SU-DHL-6 (cell line): ENCODE results near the gene ANAPC10.

Source experiments
- EZH2phosphoT487 ChIP-seq: fragments of 200-600 bp; sonication (generic), shearing (Covaris generic); conservative IDR thresholded peaks from 2 replicates; pipeline ENCODE4 v1.6.1; 2018; ENCODE audit warnings: mild to moderate bottlenecking, antibody characterized with exemption, low read length, moderate library complexity, mixed read lengths
- TF ChIP-seq, protein P1 (sequence below): fragments of 200-600 bp; sonication (generic); IDR thresholded peaks from one replicate; pipeline ENCODE4 v1.5.1; 2017; ENCODE audit warnings: antibody characterized with exemption, mild to moderate bottlenecking, low read length, moderate library complexity; ENCODE audit not compliant: insufficient read depth, poor library complexity, severe bottlenecking

DNA sequence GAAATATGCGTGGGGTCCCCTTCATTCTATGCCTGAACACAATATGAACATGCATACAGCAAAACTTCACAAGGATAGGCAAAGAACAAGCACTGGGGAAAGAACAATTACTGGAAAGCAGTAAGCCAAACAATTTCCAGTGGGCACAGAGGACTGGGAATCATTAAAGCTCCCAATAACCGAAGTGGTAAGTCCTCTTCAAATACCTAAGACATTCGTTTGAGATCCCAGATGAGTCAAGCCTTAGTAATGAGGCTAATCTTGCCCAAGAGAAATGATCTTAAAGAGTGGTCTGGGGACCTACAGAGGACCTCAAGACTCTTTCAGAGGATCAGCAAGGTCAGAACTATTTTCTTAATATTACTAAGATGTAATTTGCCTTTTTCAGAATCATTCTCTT, 28.6 kb downstream of the ANAPC10 start:
- TF ChIP-seq, protein P1, sequence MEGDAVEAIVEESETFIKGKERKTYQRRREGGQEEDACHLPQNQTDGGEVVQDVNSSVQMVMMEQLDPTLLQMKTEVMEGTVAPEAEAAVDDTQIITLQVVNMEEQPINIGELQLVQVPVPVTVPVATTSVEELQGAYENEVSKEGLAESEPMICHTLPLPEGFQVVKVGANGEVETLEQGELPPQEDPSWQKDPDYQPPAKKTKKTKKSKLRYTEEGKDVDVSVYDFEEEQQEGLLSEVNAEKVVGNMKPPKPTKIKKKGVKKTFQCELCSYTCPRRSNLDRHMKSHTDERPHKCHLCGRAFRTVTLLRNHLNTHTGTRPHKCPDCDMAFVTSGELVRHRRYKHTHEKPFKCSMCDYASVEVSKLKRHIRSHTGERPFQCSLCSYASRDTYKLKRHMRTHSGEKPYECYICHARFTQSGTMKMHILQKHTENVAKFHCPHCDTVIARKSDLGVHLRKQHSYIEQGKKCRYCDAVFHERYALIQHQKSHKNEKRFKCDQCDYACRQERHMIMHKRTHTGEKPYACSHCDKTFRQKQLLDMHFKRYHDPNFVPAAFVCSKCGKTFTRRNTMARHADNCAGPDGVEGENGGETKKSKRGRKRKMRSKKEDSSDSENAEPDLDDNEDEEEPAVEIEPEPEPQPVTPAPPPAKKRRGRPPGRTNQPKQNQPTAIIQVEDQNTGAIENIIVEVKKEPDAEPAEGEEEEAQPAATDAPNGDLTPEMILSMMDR: no peak
- no peak for TF ChIP-seq EZH2phosphoT487
